NCI-H748 (cell line): ENCODE results near the gene CAMSAP2.
A peak's percentile ranks its signal among the peaks of the same experiment; 100 is the strongest.

Experiments
- DNase-seq: peaks from one replicate; lab custom pipeline; 2025; ENCODE audit not compliant: unreplicated experiment; lab: John Stamatoyannopoulos, UW

CAMSAP2 gene

GRCh38 chr1:200837931-200838571 lies 99.4 kb downstream of the CAMSAP2 start:
- DNase-seq: no peak

GRCh38 chr1:200838676-200839445 lies 100.2 kb downstream of the CAMSAP2 start:
- no peak for DNase-seq

- no peak for DNase-seq
Observed at GRCh38 chr1:200845360-200845759, 106.7 kb downstream of the CAMSAP2 start.

- no peak for DNase-seq
Observed at GRCh38 chr1:200846398-200846797, 107.7 kb downstream of the CAMSAP2 start.

- DNase-seq: no peak
Observed at GRCh38 chr1:200849430-200849829, 110.7 kb downstream of the CAMSAP2 start.

GRCh38 chr1:200850554-200850953 lies 111.9 kb downstream of the CAMSAP2 start:
- DNase-seq: no peak

GRCh38 chr1:200856716-200857357 lies 118.1 kb downstream of the CAMSAP2 start:
- no peak for DNase-seq

GRCh38 chr1:200857804-200858203 lies 119.1 kb downstream of the CAMSAP2 start:
- DNase-seq: no peak

- DNase-seq: no peak
Observed at GRCh38 chr1:200861937-200862647, 123.4 kb downstream of the CAMSAP2 start.

- DNase-seq: no peak
Observed at GRCh38 chr1:200862713-200863415, 124.2 kb downstream of the CAMSAP2 start.

- no peak for DNase-seq
Observed at GRCh38 chr1:200866116-200866515, 127.4 kb downstream of the CAMSAP2 start.

- DNase-seq: no peak
Observed at GRCh38 chr1:200866521-200866920, 127.8 kb downstream of the CAMSAP2 start.

- peak; percentile 14 for DNase-seq
Observed at GRCh38 chr1:200867018-200867811, 128.5 kb downstream of the CAMSAP2 start.

GRCh38 chr1:200869376-200869752 lies 130.7 kb downstream of the CAMSAP2 start:
- DNase-seq: no peak

- no peak for DNase-seq
Observed at GRCh38 chr1:200869753-200870391, 131.2 kb downstream of the CAMSAP2 start.

GRCh38 chr1:200872446-200873115 lies 133.9 kb downstream of the CAMSAP2 start, which contains the start of gene GPR25:
GPR25 (plus strand) TSS chr1:200872981; CDS start chr1:200873038, 57 bp downstream.
- DNase-seq: no peak

- no peak for DNase-seq
Observed at GRCh38 chr1:200873116-200873670, 134.5 kb downstream of the CAMSAP2 start.

- DNase-seq: no peak
Observed at GRCh38 chr1:200873671-200874397, 135.1 kb downstream of the CAMSAP2 start.
